Measurements from ENCODE around the gene IRS2.

- no peak for TF ChIP-seq CTCF (conservative IDR thresholded peaks at IDR 0.05; ENCODE audit: low read length)
- no peak for TF ChIP-seq EZH2phosphoT487 (IDR thresholded peaks at IDR 0.05; ENCODE audit: borderline replicate concordance, low read depth, low read length)
Measured at GRCh38 chr13:109725995-109726637, 60.3 kb downstream of the IRS2 start.

All from OCI-LY7 (cell line).